IMR-90 (cell line): Measurements from ENCODE around the gene CHRNA7. TPM values are rescaled to one million over a fixed set of nuclear protein-coding genes. Genes with fewer than 3 reads are reported as not detected.

ENCODE experiments used
- ATAC-seq: fragments of 200-7000 bp; cut with Tn5 transposase; 2 replicates; pipeline ENCODE4 v1.9.1; 2020; ENCODE audit warnings: low read depth, mild to moderate bottlenecking, moderate library complexity
- BruUV-seq: library from RNA; stranded (reverse); fragments of 400-500 nt; replicated peaks from 2 replicates; lab custom pipeline; 2021; lab: Mats Ljungman, UMichigan
- CTCF ChIA-PET: fragments of 300-600 bp; formaldehyde crosslinking; extraction: SDS; loops from one replicate; lab custom pipeline; 2021; ENCODE audit warnings: antibody characterized with exemption; lab: Yijun Ruan, JAX
- POLR2A ChIA-PET: fragments of 300-600 bp; sonication (Branson Sonifier 250); formaldehyde crosslinking; loops from one replicate; lab custom pipeline; 2022; ENCODE audit warnings: antibody characterized with exemption; ENCODE audit not compliant: unreplicated experiment; lab: Charles Lee
- DNase-seq: peaks from one replicate; pipeline ENCODE4 v3.0.0; 2013
- H2AFZ ChIP-seq: replicated peaks from 2 replicates; pipeline ENCODE3; 2013; ENCODE audit warnings: low read length, mild to moderate bottlenecking; ENCODE audit not compliant: poor library complexity
- H2AK5ac ChIP-seq: 2 replicates; pipeline ENCODE4 v1.6.1; 2013; ENCODE audit warnings: low read depth, low read length, inconsistent platforms
- H2AK9ac ChIP-seq: replicated peaks from 2 replicates; pipeline ENCODE3; 2013; ENCODE audit warnings: mild to moderate bottlenecking, low read depth, low read length, moderate library complexity; ENCODE audit not compliant: poor library complexity
- H2BK120ac ChIP-seq: 2 replicates; pipeline ENCODE4 v1.6.1; 2013; ENCODE audit warnings: low read depth, low read length, inconsistent platforms
- H2BK15ac ChIP-seq: 3 replicates; pipeline ENCODE4 v1.6.1; 2013; ENCODE audit warnings: low read depth, low read length, inconsistent platforms
- H2BK20ac ChIP-seq: 2 replicates; pipeline ENCODE4 v1.6.1; 2013; ENCODE audit warnings: low read depth, mild to moderate bottlenecking, inconsistent platforms, low read length, moderate library complexity
- H2BK5ac ChIP-seq: 2 replicates; pipeline ENCODE4 v1.6.1; 2013; ENCODE audit warnings: mild to moderate bottlenecking, low read depth, low read length, inconsistent platforms; ENCODE audit not compliant: poor library complexity, severe bottlenecking
- H3K14ac ChIP-seq: replicated peaks from 2 replicates; pipeline ENCODE4 v1.6.1; 2013; ENCODE audit warnings: low read depth, low read length, inconsistent platforms
- H3K18ac ChIP-seq: 2 replicates; pipeline ENCODE4 v1.6.1; 2013; ENCODE audit warnings: low read depth, low read length, control low read depth
- H3K23ac ChIP-seq: 2 replicates; pipeline ENCODE4 v1.6.1; 2013; ENCODE audit warnings: low read depth, low read length, inconsistent platforms
- H3K27ac ChIP-seq: 2 replicates; pipeline ENCODE4 v1.5.1; 2013; ENCODE audit warnings: mild to moderate bottlenecking, control low read depth, low read length; ENCODE audit not compliant: insufficient read depth
- H3K27me3 ChIP-seq: 2 replicates; pipeline ENCODE4 v1.6.1; 2013; ENCODE audit warnings: low read length; ENCODE audit not compliant: control insufficient read depth, insufficient read depth
- H3K36me3 ChIP-seq: 2 replicates; pipeline ENCODE4 v1.6.1; 2013; ENCODE audit warnings: low read length, mixed read lengths; ENCODE audit not compliant: control insufficient read depth, insufficient read depth
- H3K4ac ChIP-seq: 2 replicates; pipeline ENCODE4 v1.6.1; 2013; ENCODE audit warnings: low read depth, low read length, inconsistent platforms
- H3K4me1 ChIP-seq: 2 replicates; pipeline ENCODE4 v1.6.1; 2013; ENCODE audit warnings: low read length, mixed read lengths; ENCODE audit not compliant: control insufficient read depth, insufficient read depth
- H3K4me2 ChIP-seq: 2 replicates; pipeline ENCODE4 v1.6.1; 2013; ENCODE audit warnings: low read depth, mild to moderate bottlenecking, control low read depth, low read length, moderate library complexity
- H3K4me3 ChIP-seq: 2 replicates; pipeline ENCODE4 v1.5.1; 2013; ENCODE audit warnings: low read depth, mild to moderate bottlenecking, control low read depth, low read length, moderate library complexity; ENCODE audit not compliant: insufficient read depth
- H3K56ac ChIP-seq: 2 replicates; pipeline ENCODE4 v1.6.1; 2013; ENCODE audit warnings: low read length, inconsistent platforms; ENCODE audit not compliant: insufficient read depth; ENCODE audit errors: extremely low read depth
- H3K79me1 ChIP-seq, 2 experiments: 2 replicates each; pipeline ENCODE4 v1.6.1; 2013; ENCODE audit warnings: low read length in 2 of 2, inconsistent platforms in 1 of 2, low read depth in 1 of 2
- H3K9ac ChIP-seq: 2 replicates; pipeline ENCODE4 v1.6.1; 2013; ENCODE audit warnings: low read depth, low read length, control low read depth
- H3K9me1 ChIP-seq: 2 replicates; pipeline ENCODE4 v1.6.1; 2013; ENCODE audit warnings: low read length, inconsistent platforms; ENCODE audit not compliant: insufficient read depth
- H3K9me3 ChIP-seq: 2 replicates; pipeline ENCODE4 v1.6.1; 2013; ENCODE audit warnings: low read length; ENCODE audit not compliant: control insufficient read depth, insufficient read depth
- H4K20me1 ChIP-seq: 2 replicates; pipeline ENCODE4 v1.6.1; 2013; ENCODE audit warnings: low read length, inconsistent platforms; ENCODE audit not compliant: insufficient read depth
- H4K5ac ChIP-seq: 2 replicates; pipeline ENCODE4 v1.6.1; 2013; ENCODE audit warnings: mild to moderate bottlenecking, low read depth, low read length, control low read depth
- H4K8ac ChIP-seq, 2 experiments: 2 replicates each; pipeline ENCODE4 v1.6.1; 2013; ENCODE audit warnings: low read depth in 2 of 2, low read length in 2 of 2, control low read depth in 1 of 2, inconsistent platforms in 1 of 2
- H4K91ac ChIP-seq: 2 replicates; pipeline ENCODE4 v1.6.1; 2013; ENCODE audit warnings: low read depth, low read length, inconsistent platforms; ENCODE audit not compliant: insufficient read depth
- BHLHE40 ChIP-seq: fragments of 150-350 bp; IDR thresholded peaks from 2 replicates; pipeline ENCODE4 v1.6.1; 2016; ENCODE audit warnings: mild to moderate bottlenecking, low read depth, low read length
- CEBPB ChIP-seq: IDR thresholded peaks from 2 replicates; pipeline ENCODE4 v1.6.1; 2012; ENCODE audit warnings: low read depth, low read length, improper control_type of control experiment
- CHD1 ChIP-seq: IDR thresholded peaks from 2 replicates; pipeline ENCODE4 v1.6.1; 2012; ENCODE audit warnings: low read depth, low read length, improper control_type of control experiment
- CTCF ChIP-seq: conservative IDR thresholded peaks from 2 replicates; pipeline ENCODE4 v1.5.1; 2012; ENCODE audit warnings: mild to moderate bottlenecking, low read depth, low read length, improper control_type of control experiment
- FOS ChIP-seq: fragments of 150-350 bp; IDR thresholded peaks from 2 replicates; pipeline ENCODE4 v1.6.1; 2016; ENCODE audit warnings: low read depth, low read length
- MAFK ChIP-seq: IDR thresholded peaks from 2 replicates; pipeline ENCODE4 v1.6.1; 2012; ENCODE audit warnings: low read depth, low read length, improper control_type of control experiment
- MAZ ChIP-seq: IDR thresholded peaks from 2 replicates; pipeline ENCODE4 v1.6.1; 2012; ENCODE audit warnings: low read depth, mild to moderate bottlenecking, low read length, improper control_type of control experiment, moderate library complexity, borderline replicate concordance
- MXI1 ChIP-seq: IDR thresholded peaks from 2 replicates; pipeline ENCODE4 v1.6.1; 2012; ENCODE audit warnings: low read depth, mild to moderate bottlenecking, low read length, moderate library complexity, borderline replicate concordance
- NFE2L2 ChIP-seq: fragments of 150-350 bp; IDR thresholded peaks from 2 replicates; pipeline ENCODE4 v1.6.1; 2016; ENCODE audit warnings: low read depth, mild to moderate bottlenecking, low read length
- POLR2A ChIP-seq: IDR thresholded peaks from 2 replicates; pipeline ENCODE4 v1.6.1; 2012; ENCODE audit warnings: mild to moderate bottlenecking, low read depth, low read length
- RAD21 ChIP-seq: IDR thresholded peaks from 2 replicates; pipeline ENCODE4 v1.6.1; 2012; ENCODE audit warnings: low read length, improper control_type of control experiment
- RCOR1 ChIP-seq: IDR thresholded peaks from 2 replicates; pipeline ENCODE4 v1.6.1; 2012; ENCODE audit warnings: mild to moderate bottlenecking, low read length, improper control_type of control experiment; ENCODE audit not compliant: insufficient replicate concordance
- RFX5 ChIP-seq: IDR thresholded peaks from 2 replicates; pipeline ENCODE4 v1.8.0; 2012; ENCODE audit warnings: low read depth, mild to moderate bottlenecking, low read length, moderate library complexity
- SMC3 ChIP-seq: fragments of 150-350 bp; IDR thresholded peaks from 2 replicates; pipeline ENCODE4 v1.6.1; 2016; ENCODE audit warnings: low read depth, mild to moderate bottlenecking, antibody characterized with exemption, low read length, moderate library complexity
- WGBS, 2 experiments: methylation state at CpG; one replicate each; pipeline versions ENCODE4 v1.1.5 to v1.1.7; 2013; ENCODE audit warnings: missing lambda C conversion rate in 2 of 2; ENCODE audit not compliant: insufficient read length in 1 of 2; ENCODE audit errors: extremely low coverage in 2 of 2; 5-methylcytosine and 5-hydroxymethylcytosine counted together
- dilution Hi-C: fragments of 300-500 bp; cut with HindIII; formaldehyde crosslinking; loops from one replicate; pipeline ENCODE4 v1.14.3; 2018; ENCODE audit warnings: low sequenced_read_pairs; ENCODE audit not compliant: unreplicated experiment
- in situ Hi-C: fragments of 300-500 bp; cut with MboI; formaldehyde crosslinking; loops from 3 replicates; pipeline ENCODE4 v1.14.3; 2019; ENCODE audit warnings: low sequenced_read_pairs, inconsistent platforms, mixed read lengths
- intact Hi-C: fragments of 100-400 bp; cut with micrococcal nuclease; formaldehyde crosslinking; loops from 2 replicates; pipeline ENCODE4 v1.10.0; 2022
- polyA plus RNA-seq, 3 experiments: library from polyadenylated mRNA; depleted of rRNA; stranded (reverse); fragments of >200 nt; gene quantifications; 2 replicates each; pipeline ENCODE4 v1.2.3, GENCODE V29; 2012; ENCODE audit warnings: low replicate concordance in 1 of 3
- total RNA-seq: library from RNA; depleted of rRNA; stranded (reverse); fragments of >200 nt; gene quantifications from 2 replicates; pipeline ENCODE4 v1.2.3, GENCODE V29; 2012
- TF ChIP-seq, protein P1 (sequence below): fragments of 150-350 bp; IDR thresholded peaks from 2 replicates; pipeline ENCODE4 v1.6.1; 2016; ENCODE audit warnings: low read depth, mild to moderate bottlenecking, low read length, moderate library complexity, borderline replicate concordance
- TF ChIP-seq, protein P2 (sequence below): fragments of 150-350 bp; IDR thresholded peaks from 2 replicates; pipeline ENCODE4 v1.6.1; 2017; ENCODE audit warnings: mild to moderate bottlenecking, antibody characterized with exemption, low read length, low read depth

Gene CHRNA7
- total and polyA plus RNA-seq, 2 of the 4 experiments (the other 2 are of a cell fraction), result 0.10 TPM; not detected in 1

DNA sequence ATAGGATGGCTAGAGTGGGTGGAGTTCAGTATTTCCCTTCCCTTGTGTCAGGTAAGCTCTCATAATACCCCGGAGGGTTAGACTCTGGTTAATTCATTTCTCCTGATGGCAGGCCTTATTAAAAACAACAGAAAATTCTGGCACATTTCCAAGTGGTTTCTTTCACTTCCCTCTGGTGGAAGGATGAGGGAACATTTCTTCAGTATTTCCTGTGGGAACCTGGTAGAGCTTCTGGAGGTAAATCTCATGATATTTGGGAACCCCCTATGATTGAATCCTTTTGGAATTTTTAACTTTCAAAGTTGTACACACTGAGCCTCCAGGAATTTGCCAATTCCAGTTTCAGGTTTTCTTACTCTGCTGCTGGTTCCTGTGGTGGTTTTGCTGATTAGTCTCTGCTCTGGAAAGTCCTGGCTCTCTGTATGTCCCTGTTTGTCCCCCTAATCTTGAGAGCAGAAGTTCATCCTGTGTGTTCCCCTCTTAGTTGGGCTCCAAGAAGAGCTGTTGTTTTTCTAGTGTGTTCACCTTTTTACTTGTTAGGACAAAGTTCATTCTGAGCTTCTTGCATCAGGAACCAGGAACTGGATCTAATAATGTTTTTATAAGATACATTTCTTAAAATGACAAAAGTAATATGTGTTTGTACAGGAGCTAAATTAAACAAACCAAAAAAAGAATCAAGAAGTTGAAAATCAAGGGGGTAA is 12.1 kb downstream of the CHRNA7 start:
- no peaks in the 10 kb centered on the region for H3K79me1 ChIP-seq
- H2BK15ac ChIP-seq, result no peak overlapping the region
- TF ChIP-seq, protein P1, sequence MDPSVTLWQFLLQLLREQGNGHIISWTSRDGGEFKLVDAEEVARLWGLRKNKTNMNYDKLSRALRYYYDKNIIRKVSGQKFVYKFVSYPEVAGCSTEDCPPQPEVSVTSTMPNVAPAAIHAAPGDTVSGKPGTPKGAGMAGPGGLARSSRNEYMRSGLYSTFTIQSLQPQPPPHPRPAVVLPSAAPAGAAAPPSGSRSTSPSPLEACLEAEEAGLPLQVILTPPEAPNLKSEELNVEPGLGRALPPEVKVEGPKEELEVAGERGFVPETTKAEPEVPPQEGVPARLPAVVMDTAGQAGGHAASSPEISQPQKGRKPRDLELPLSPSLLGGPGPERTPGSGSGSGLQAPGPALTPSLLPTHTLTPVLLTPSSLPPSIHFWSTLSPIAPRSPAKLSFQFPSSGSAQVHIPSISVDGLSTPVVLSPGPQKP, result no peak
- TF ChIP-seq SMC3, result no peak
- no peak for TF ChIP-seq CEBPB
- TF ChIP-seq CTCF, result no peak
- TF ChIP-seq MXI1, result no peak
- TF ChIP-seq RAD21, result no peak
- TF ChIP-seq, protein P2, sequence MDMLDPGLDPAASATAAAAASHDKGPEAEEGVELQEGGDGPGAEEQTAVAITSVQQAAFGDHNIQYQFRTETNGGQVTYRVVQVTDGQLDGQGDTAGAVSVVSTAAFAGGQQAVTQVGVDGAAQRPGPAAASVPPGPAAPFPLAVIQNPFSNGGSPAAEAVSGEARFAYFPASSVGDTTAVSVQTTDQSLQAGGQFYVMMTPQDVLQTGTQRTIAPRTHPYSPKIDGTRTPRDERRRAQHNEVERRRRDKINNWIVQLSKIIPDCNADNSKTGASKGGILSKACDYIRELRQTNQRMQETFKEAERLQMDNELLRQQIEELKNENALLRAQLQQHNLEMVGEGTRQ, result no peak
- no peak for TF ChIP-seq MAZ
- no peak for TF ChIP-seq RFX5
- no peak for TF ChIP-seq BHLHE40
- TF ChIP-seq CHD1, result no peak
- TF ChIP-seq POLR2A, result no peak
- no peak for TF ChIP-seq FOS
- TF ChIP-seq NFE2L2, result no peak
- no peak for TF ChIP-seq MAFK
- no peak for TF ChIP-seq RCOR1
- no peak overlapping the region for H4K5ac ChIP-seq
- H3K9me3 ChIP-seq, result no peaks in the 10 kb centered on the region
- no peak overlapping the region for H3K56ac ChIP-seq
- ChIA-PET CTCF (no interaction called here), POLR2A (no interaction called here)
- no peaks in the 10 kb centered on the region for H3K9me1 ChIP-seq
- no peak for ATAC-seq
- H2AFZ ChIP-seq, result no peak overlapping the region
- no peak overlapping the region for H3K27ac ChIP-seq
- H2AK9ac ChIP-seq, result no peak overlapping the region
- no peak overlapping the region for H2BK20ac ChIP-seq
- no peak overlapping the region for H4K91ac ChIP-seq
- intact Hi-C loops, result loop anchor here (2.0 kb wide), 1 partner anchor 32 kb away; no protein-coding TSS in a partner anchor
- no peak overlapping the region for H3K9ac ChIP-seq
- H3K36me3 ChIP-seq, result no peaks in the 10 kb centered on the region
- H3K4me3 ChIP-seq, result no peak overlapping the region
- no peaks in the 10 kb centered on the region for H3K4me1 ChIP-seq
- dilution Hi-C loops, result no loop called here
- WGBS, 2 experiments, result no CpG with 5 or more reads among the region's 1 CpG
- H3K4ac ChIP-seq, result no peak overlapping the region
- no TSS peak for BruUV-seq
- in situ Hi-C loops, result no loop called here
- no peak overlapping the region for H2AK5ac ChIP-seq
- H3K4me2 ChIP-seq, result no peak overlapping the region
- no peak overlapping the region for H2BK120ac ChIP-seq
- H2BK5ac ChIP-seq, result no peak overlapping the region
- H3K18ac ChIP-seq, result no peak overlapping the region
- no peak overlapping the region for H3K14ac ChIP-seq
- no peaks in the 10 kb centered on the region for H3K27me3 ChIP-seq
- H3K23ac ChIP-seq, result no peak overlapping the region
- no peaks in the 10 kb centered on the region for H4K20me1 ChIP-seq
- no peak overlapping the region for H4K8ac ChIP-seq
- DNase-seq, result no peak
